LoVo (cell line): Measurements from ENCODE around the gene EML1.

Experiments
- DNase-seq: peaks from one replicate; pipeline ENCODE4 v3.0.0-alpha.2; 2016; ENCODE audit warnings: low spot score

EML1 gene

GRCh38 chr14:99872786-99873440 lies 79.7 kb downstream of the EML1 start:
- DNase-seq, result no peak

DNA sequence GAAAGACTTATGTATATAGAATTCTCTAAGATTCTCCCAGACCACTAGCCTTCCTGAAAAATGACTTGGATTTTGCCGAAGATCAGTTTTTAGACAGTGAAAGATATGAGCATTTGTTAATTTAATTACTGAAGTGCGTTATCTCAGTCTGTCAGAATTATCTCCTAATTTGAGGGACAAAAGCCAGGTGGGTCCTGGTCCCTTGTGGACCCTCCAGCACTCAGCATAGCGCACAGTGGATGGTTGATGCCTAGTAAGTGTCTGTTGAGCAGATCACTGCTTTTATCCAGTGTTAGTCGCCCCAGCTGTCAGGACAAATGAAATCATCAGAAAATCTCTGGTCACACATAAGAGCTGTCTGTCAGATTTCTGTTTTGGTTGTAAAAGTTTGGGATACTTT lies 80.4 kb downstream of the EML1 start:
- no peak for DNase-seq

DNA sequence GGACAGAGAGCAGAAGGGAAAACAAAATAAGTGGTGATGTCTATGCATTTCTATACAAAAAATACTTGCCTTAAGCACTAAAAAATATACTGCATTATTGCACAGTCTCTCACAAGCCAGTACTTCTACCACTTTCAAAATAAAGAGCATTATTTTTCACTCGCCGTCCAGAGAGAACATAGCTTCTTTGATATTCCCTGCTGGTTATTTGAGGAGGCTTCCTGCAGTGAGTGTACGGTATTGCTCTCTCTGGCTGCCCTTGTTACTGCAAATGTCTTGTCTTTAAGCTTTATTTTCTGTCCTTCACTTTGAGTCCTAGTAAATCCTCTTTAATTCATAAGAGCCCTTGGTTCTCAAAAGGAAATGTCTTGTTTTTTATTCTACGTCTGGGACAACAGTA lies 81.1 kb downstream of the EML1 start:
- no peak for DNase-seq

DNA sequence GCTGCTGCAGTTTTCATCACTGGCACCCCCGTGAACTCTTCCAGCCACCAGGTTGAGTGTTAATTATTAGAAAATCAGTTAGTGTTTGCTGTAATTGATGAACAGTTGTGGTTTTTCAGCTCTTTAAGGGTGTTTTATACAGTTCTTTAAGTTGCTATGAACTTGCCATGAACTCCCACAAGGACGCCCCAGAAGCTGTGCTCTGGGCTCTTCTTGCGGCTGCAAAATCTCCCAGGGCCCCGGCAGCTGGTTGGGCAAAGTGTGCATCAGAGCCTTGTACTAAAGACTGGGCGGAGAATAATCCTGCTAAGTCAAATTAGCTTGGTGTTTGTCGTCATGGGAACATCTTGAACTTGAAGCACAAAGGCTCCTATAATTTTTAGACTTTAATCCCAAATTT lies 82.2 kb downstream of the EML1 start:
- DNase-seq, result no peak

DNA sequence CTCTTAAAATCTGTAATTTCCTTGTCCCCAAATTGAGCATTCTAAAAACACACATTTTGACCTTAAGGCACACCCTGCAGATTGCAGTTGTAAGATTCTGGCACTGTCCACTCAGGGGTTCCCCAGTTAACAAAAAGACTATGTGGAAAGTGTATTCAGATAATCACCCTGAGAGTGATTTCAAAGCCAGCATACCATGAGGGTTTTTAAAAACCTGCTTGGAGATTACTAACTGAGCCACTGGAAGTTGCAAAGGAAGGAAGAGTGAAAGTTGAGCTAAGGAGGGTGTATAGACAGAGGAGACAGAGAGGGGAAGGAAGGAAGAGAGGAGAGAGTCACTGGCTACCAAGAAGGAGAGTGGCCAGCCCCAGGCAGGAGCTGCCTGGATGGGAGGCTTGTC lies 82.6 kb downstream of the EML1 start:
- DNase-seq, result no peak

- no peak for DNase-seq
Observed at GRCh38 chr14:99876406-99876805, 83.2 kb downstream of the EML1 start.

DNA sequence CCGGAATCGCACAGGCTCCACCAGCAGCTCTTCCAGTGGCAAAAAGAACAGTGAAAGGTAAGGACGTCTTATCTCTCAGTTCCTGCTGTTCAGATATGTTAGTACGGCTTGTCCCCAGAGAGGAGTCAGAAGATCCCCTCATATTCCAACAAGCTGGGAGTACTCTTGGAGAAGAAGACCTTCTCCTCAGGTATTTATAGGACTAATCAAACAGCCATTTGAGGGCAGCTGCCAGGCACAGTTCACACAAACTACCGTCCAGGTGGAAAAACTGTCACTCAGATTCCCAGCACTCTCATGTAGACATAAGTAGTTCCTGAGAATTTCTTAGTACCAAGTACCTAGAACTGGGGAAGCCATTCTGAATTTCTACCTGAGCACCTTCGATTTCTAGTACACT lies 85.3 kb downstream of the EML1 start:
- DNase-seq, result no peak

- DNase-seq, result peak; percentile 47
Observed at GRCh38 chr14:99879401-99880295, 86.4 kb downstream of the EML1 start.

DNA sequence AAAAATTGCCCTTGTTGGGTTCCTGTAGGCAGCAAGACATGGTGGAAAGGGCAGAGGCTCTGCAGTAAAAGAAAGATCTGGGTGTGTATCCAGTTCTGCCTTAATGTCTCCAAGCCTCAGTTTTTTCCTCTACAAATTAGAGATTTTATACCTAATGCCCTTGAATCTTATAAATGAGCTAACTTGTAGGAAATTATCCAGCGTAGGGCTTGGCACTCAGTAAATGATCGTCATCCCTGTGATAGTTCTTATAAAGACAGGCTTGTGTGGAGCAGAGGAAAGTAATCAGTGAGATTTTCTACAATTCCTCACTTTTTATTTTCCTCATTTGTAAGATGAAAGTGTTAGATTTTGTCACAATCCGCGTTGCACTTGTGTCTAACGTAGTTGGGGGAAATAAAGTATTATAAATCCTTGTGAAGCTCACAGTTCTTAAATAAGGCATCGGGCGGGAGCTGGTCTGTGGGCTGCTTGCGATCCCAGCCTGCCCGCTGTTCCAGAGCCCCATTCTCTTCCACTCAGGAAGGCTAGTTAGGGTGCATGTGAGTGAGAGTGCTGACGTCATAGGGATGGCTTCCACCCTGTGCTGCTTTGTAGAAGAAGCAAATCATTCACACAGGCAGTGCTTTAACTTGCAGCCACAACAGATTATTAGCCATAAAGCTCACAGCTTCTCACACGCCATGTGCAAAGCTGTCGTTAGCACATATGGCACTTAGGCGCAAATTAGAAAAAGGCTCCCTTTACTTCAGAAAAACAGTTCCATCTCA lies 87.6 kb downstream of the EML1 start:
- DNase-seq, result no peak

DNA sequence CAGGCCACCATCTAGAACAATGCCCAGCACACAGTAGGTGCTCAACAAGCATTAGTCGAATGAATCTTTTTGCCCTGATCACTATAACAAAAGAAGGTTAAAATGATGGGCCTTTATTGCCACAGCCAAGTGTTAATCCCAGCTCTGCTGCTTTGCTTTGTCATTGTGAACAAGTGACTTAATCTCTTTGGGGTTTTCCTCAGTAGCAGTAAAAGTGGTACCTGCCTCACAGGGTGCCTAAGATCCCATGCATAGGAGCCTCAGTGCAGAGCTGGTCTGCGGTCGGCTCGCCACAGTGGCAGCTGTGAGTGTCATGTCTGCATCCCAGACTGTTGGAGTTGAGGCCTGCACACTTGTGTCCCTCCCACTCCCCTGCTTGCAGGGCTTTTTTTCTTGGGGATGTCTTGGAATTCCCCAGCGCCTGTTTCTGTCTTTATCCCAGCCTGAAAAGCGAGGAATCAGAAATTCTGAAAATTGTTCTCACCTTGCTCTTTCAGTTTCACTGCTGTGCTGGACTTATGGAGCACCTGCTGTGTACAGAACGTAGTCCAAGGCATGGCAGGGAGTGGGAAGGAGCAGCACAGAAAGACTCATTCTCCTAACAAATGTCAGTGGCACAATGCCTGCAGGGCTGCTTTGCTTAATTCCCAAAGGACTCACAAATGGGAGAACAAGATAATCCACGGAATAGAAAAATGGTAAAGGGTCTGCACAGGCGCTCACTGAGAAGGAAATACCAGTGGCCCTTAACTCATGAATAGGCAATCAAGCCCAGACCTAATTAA lies 90.8 kb downstream of the EML1 start:
- no peak for DNase-seq

DNA sequence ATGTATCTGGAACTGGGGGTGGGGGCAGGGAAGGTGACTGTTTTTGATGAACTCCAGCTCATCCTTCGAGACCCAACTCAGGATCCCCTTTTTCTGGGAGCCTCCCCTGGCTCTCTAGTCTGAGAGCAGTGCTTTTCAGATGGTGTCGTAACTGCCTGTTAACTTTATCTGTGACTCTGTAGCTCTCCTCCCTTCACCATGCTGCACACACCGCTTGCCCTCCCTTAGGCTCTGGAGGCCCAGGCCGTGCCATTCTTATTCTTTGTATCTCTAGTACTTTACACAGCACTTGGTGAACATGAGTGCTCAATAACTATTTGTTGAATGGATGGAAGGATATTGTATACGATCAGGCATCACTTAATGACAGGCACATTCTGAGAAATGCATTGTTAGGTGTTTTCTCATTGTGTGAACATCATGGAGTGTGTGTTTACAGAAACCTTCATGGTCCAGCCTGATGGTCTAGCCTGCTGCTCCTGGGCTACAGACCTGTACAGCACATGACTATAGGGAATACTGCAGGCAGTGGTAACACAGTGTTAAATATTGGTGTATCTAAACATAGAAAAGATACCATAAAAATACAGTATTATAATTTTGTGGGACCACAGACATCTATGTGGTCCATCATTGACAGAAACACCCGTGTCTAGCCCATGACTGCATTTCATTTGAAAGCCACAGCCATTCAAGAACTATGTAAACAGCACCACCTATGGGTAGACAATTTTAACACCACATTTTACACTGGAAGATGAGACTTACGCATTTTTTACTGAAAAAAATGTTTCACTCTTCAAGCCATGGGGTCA lies 91.8 kb downstream of the EML1 start:
- peak; percentile 68 for DNase-seq

DNA sequence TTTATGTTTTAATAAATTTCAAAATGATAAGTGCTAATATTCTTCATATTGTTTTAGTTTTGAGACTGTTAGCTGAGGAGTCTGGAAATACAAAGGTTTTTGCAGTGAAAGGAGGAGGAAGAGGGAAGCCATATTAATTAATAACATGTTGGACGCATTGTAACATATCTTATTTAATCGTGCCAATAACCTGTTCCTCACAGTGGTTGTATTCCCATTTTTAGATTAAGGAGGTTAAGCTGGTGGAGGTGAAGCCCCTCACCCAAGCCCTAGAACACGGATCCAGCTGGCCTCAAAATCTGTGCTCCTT lies 92.4 kb downstream of the EML1 start:
- DNase-seq, result no peak

GRCh38 chr14:99887407-99887806 lies 94.2 kb downstream of the EML1 start:
- no peak for DNase-seq

GRCh38 chr14:99888149-99888548 lies 94.9 kb downstream of the EML1 start:
- no peak for DNase-seq

GRCh38 chr14:99889268-99889667 lies 96.1 kb downstream of the EML1 start:
- no peak for DNase-seq

GRCh38 chr14:99891266-99891665 lies 98.1 kb downstream of the EML1 start:
- DNase-seq, result no peak

DNA sequence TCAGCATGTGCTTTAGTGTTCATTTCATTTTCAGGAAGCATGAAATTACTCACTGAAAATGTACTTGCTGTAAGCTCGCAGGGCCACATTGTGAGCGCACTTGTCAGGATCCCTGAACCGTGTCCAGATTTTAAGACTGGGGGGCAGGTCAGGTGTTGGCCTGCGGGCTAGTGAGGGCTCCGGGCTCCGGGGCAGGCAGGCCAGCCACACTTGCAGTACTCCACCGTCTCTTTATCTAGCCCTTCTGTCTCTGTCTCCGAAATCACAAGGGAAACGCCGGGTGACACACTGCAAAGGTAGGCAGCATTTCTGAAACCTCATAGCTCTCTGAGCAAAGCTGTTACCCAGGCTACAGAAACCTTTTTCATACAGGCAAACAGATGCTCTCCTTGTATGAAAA lies 98.7 kb downstream of the EML1 start:
- no peak for DNase-seq

GRCh38 chr14:99892406-99892805 lies 99.2 kb downstream of the EML1 start:
- DNase-seq, result no peak

GRCh38 chr14:99896361-99896760 lies 103.1 kb downstream of the EML1 start:
- DNase-seq, result no peak

- peak; percentile 36 for DNase-seq
Observed at GRCh38 chr14:99899578-99900178, 106.5 kb downstream of the EML1 start.

- DNase-seq, result no peak
Observed at GRCh38 chr14:99902925-99903324, 109.7 kb downstream of the EML1 start.
